Measurements from ENCODE around the gene LIFR. TPM values are rescaled to one million over a fixed set of nuclear protein-coding genes. Genes with fewer than 3 reads are reported as not detected.

The LIFR gene
- total RNA-seq, 2 donors from 2014 or later = 81.7 to 85.9 TPM

DNA sequence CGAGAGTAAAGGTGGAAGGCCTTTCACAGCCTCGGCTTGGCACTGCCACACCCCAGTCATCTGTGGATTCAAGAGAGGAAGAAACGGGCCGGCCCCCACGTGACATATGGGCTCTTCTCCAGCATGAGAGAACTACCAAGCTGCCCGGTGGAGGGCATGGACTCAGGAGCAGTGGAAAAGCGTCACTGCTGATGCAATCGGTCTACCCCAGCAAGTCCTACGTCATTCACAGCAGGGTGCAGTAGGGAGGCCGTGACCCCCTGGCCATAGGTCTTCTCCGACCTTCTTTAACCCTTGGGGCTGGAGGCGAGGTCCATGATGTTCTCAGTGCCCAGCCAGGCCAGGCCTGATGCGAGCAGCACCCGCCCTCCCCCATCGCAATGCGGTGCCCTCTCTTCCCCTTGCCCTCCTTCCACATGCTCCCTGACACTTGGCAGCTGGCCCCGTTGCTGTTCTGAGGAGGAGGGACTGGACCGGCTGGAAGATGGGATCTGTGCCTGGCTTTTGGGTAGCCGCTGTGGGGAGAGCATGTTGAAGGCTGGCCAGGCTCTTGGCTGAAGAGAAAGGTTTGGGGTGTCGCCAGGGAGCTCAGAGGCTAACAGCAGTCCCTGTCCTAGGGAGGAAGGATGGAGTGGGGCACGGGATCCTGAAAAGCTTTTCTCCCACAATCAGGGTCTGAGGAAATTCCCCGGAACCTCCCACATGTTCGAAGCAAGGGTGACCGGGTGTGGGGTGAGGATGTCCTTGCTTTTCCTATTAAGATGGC is 89.8 kb downstream of the LIFR start:
- H3K9me3 Mint-ChIP-seq = no peaks in the 10 kb centered on the region
- Histone ChIP-seq H3K9ac (ENCODE audit: extremely low read depth, low read length, poor library complexity, severe bottlenecking) (no peak overlapping the region), H3K4me1 (ENCODE audit: control insufficient read depth, insufficient read depth, low read length) (peaks cover 2% of the 10 kb centered on the region), H3K4me3 (ENCODE audit: low read length) (no peak overlapping the region), H3K27ac (ENCODE audit: low read depth, low read length) (no peak overlapping the region), H3K9me3 (ENCODE audit: control insufficient read depth, low read length) (no peaks in the 10 kb centered on the region), H3K27me3 (ENCODE audit: control insufficient read depth, insufficient read depth, low read length, poor library complexity, severe bottlenecking) (no peaks in the 10 kb centered on the region), H3K36me3 (ENCODE audit: control insufficient read depth, insufficient read depth, low read length) (no peaks in the 10 kb centered on the region)
- DNase-seq = no peak
- peaks cover 13% of the 10 kb centered on the region for H3K27me3 Mint-ChIP-seq (ENCODE audit: insufficient read depth)
- 93 to 95% methylated on average over 19 to 24 of the region's 24 CpGs for WGBS, 2 experiments (ENCODE audit: insufficient coverage in 1 of 2, insufficient read length in 1 of 2)
- H3K27ac Mint-ChIP-seq = no peak overlapping the region
- H3K4me3 Mint-ChIP-seq = no peak overlapping the region
- TF ChIP-seq, protein P1, sequence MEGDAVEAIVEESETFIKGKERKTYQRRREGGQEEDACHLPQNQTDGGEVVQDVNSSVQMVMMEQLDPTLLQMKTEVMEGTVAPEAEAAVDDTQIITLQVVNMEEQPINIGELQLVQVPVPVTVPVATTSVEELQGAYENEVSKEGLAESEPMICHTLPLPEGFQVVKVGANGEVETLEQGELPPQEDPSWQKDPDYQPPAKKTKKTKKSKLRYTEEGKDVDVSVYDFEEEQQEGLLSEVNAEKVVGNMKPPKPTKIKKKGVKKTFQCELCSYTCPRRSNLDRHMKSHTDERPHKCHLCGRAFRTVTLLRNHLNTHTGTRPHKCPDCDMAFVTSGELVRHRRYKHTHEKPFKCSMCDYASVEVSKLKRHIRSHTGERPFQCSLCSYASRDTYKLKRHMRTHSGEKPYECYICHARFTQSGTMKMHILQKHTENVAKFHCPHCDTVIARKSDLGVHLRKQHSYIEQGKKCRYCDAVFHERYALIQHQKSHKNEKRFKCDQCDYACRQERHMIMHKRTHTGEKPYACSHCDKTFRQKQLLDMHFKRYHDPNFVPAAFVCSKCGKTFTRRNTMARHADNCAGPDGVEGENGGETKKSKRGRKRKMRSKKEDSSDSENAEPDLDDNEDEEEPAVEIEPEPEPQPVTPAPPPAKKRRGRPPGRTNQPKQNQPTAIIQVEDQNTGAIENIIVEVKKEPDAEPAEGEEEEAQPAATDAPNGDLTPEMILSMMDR (conservative IDR thresholded peaks at IDR 0.05) = no peak
- peaks cover 4% of the 10 kb centered on the region for H3K4me1 Mint-ChIP-seq
- no peaks in the 10 kb centered on the region for H3K36me3 Mint-ChIP-seq (ENCODE audit: low read depth)

DNA sequence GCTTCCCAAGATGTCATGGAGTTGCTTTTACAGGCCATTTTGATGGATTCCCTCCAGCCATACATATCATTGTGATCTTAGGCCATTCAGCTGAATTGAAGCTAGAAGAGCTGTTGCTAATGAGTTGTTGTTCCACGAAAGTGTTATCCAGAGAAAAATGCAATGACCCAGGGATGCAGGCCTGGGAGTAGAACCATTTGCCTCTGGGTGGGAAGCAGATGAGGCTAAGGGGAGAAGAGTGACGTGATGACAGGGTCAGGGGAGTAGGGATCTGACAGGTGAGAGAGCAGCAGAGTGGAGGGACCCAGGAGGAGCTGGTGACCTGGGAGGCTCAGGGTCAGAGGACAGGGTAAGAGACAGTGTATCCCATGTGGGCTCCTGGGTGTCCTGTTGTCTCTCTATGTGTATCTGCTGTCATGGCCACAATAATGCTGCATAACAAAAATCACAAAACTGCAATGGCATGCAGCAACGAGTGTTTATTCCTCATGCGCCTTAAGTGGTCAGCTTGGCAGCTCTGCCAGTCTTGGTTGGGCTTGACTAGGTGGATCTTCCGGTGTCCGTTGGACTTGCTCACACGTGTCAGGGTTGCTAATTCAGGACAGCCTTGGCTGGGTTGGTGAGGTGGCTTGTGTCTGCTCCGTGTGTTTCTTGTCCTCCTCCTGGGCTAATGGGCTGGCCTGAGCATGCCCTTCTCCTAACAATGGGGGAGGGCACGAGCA is 90.6 kb downstream of the LIFR start:
- no peak overlapping the region for H3K4me3 ChIP-seq (ENCODE audit: low read length)
- H3K9ac ChIP-seq (ENCODE audit: extremely low read depth, low read length, poor library complexity, severe bottlenecking) = no peak overlapping the region
- Mint-ChIP-seq H3K36me3 (ENCODE audit: low read depth) (no peaks in the 10 kb centered on the region), H3K27me3 (ENCODE audit: insufficient read depth) (peaks cover 13% of the 10 kb centered on the region), H3K4me3 (no peak overlapping the region), H3K4me1 (peaks cover 3% of the 10 kb centered on the region), H3K9me3 (no peaks in the 10 kb centered on the region), H3K27ac (no peak overlapping the region)
- TF ChIP-seq, protein P1 (conservative IDR thresholded peaks at IDR 0.05) = no peak
- WGBS, 2 experiments (ENCODE audit: insufficient coverage in 1 of 2, insufficient read length in 1 of 2) = 91 to 93% methylated on average over 4 to 9 of the region's 9 CpGs
- no peaks in the 10 kb centered on the region for H3K27me3 ChIP-seq (ENCODE audit: control insufficient read depth, insufficient read depth, low read length, poor library complexity, severe bottlenecking)
- no peaks in the 10 kb centered on the region for H3K9me3 ChIP-seq (ENCODE audit: control insufficient read depth, low read length)
- no peak for DNase-seq
- H3K27ac ChIP-seq (ENCODE audit: low read depth, low read length) = no peak overlapping the region
- H3K36me3 ChIP-seq (ENCODE audit: control insufficient read depth, insufficient read depth, low read length) = no peaks in the 10 kb centered on the region
- no peaks in the 10 kb centered on the region for H3K4me1 ChIP-seq (ENCODE audit: control insufficient read depth, insufficient read depth, low read length)

DNA sequence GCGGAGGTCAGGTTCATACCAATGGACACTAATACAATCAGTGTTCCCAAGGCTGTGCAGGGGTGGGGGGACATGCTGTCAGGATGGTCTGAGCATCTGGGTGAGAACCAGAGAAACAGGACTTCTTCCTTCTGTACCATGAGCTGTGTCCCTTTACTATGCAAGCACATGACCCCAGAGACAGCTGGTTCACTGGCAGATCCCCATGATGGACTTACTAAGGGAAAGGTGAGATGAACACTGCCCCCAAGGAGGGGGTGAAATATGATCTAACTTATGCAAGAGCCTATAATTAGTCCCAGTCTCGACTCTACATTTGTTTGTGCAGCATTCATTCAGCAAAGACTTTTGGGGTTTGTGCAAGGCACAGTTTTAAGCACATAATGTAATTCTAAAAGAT is 91.4 kb downstream of the LIFR start:
- H3K4me3 ChIP-seq (ENCODE audit: low read length) = no peak overlapping the region
- H3K4me3 Mint-ChIP-seq = no peak overlapping the region
- H3K9me3 Mint-ChIP-seq = no peaks in the 10 kb centered on the region
- no peaks in the 10 kb centered on the region for H3K9me3 ChIP-seq (ENCODE audit: control insufficient read depth, low read length)
- no peak overlapping the region for H3K27ac Mint-ChIP-seq
- no peak overlapping the region for H3K27ac ChIP-seq (ENCODE audit: low read depth, low read length)
- H3K36me3 ChIP-seq (ENCODE audit: control insufficient read depth, insufficient read depth, low read length) = no peaks in the 10 kb centered on the region
- DNase-seq = no peak
- H3K27me3 Mint-ChIP-seq (ENCODE audit: insufficient read depth) = peaks cover 13% of the 10 kb centered on the region
- H3K27me3 ChIP-seq (ENCODE audit: control insufficient read depth, insufficient read depth, low read length, poor library complexity, severe bottlenecking) = no peaks in the 10 kb centered on the region
- H3K36me3 Mint-ChIP-seq (ENCODE audit: low read depth) = no peaks in the 10 kb centered on the region
- no peaks in the 10 kb centered on the region for H3K4me1 ChIP-seq (ENCODE audit: control insufficient read depth, insufficient read depth, low read length)
- H3K9ac ChIP-seq (ENCODE audit: extremely low read depth, low read length, poor library complexity, severe bottlenecking) = no peak overlapping the region
- TF ChIP-seq, protein P1 (conservative IDR thresholded peaks at IDR 0.05) = no peak
- H3K4me1 Mint-ChIP-seq = peaks cover 3% of the 10 kb centered on the region
- 98 to 100% methylated on average over 1 to 2 of the region's 2 CpGs for whole genome bisulfite sequencing, 2 experiments (ENCODE audit: insufficient coverage in 1 of 2, insufficient read length in 1 of 2)

Data from endodermal cell (in vitro differentiated cells).